ENCODE results near the gene TTC21A.
"Not testable (repeated sequence)": the region's sequence is repeated elsewhere in the genome, so short reads cannot be mapped to it uniquely, and the experiment has no call there.

Gene TTC21A, protein sequence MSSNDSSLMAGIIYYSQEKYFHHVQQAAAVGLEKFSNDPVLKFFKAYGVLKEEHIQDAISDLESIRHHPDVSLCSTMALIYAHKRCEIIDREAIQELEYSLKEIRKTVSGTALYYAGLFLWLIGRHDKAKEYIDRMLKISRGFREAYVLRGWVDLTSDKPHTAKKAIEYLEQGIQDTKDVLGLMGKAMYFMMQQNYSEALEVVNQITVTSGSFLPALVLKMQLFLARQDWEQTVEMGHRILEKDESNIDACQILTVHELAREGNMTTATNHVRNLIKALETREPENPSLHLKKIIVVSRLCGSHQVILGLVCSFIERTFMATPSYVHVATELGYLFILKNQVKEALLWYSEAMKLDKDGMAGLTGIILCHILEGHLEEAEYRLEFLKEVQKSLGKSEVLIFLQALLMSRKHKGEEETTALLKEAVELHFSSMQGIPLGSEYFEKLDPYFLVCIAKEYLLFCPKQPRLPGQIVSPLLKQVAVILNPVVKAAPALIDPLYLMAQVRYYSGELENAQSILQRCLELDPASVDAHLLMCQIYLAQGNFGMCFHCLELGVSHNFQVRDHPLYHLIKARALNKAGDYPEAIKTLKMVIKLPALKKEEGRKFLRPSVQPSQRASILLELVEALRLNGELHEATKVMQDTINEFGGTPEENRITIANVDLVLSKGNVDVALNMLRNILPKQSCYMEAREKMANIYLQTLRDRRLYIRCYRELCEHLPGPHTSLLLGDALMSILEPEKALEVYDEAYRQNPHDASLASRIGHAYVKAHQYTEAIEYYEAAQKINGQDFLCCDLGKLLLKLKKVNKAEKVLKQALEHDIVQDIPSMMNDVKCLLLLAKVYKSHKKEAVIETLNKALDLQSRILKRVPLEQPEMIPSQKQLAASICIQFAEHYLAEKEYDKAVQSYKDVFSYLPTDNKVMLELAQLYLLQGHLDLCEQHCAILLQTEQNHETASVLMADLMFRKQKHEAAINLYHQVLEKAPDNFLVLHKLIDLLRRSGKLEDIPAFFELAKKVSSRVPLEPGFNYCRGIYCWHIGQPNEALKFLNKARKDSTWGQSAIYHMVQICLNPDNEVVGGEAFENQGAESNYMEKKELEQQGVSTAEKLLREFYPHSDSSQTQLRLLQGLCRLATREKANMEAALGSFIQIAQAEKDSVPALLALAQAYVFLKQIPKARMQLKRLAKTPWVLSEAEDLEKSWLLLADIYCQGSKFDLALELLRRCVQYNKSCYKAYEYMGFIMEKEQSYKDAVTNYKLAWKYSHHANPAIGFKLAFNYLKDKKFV (N-terminal part only)

GRCh38 chr3:39107388-39108199 is at the start of gene TTC21A, which contains the start of gene GORASP1:
TSS of gene TTC21A (plus strand) at chr3:39107680. CDS start at chr3:39107838, 158 bp downstream.
TSS of gene GORASP1 (minus strand) at chr3:39107627. CDS start at chr3:39107541, 86 bp downstream.
- TF ChIP-seq TSHZ2 (CRISPR knock-in tag; IDR thresholded peaks at IDR 0.05) = 0 out of 2 replicates have a peak, but pooled peaks have one; percentile 43
- no peak for TF ChIP-seq ZFP3 (CRISPR knock-in tag; IDR thresholded peaks at IDR 0.05)
- ATAC-seq = peak; percentile 86

DNA sequence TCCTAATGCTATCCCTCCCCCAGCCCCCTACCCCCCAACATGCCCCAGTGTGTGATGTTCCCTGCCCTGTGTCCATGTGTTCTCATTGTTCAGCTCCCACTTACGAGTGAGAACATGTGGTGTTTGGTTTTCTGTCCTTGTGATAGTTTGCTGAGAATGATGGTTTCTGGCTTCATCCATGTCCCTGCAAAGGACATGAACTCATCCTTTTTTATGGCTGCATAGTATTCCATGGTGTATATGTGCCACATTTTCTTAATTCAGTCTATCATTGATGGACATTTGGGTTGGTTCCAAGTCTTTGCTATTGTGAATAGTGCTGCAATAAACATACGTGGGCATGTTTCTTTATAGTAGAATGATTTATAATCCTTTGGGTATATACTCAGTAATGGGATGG is 46.3 kb upstream of the TTC21A start:
- not testable (repeated sequence) for ATAC-seq

GRCh38 chr3:39062180-39062579 is 45.3 kb upstream of the TTC21A start:
- no peak for ATAC-seq
- no peak for TF ChIP-seq GLIS3 (CRISPR knock-in tag; IDR thresholded peaks at IDR 0.05)
- TF ChIP-seq CSDC2 (CRISPR knock-in tag; IDR thresholded peaks at IDR 0.05) = no peak
- TF ChIP-seq ZNF565 (CRISPR knock-in tag; conservative IDR thresholded peaks at IDR 0.05; ENCODE audit: low read depth) = no peak
- TF ChIP-seq ARNTL (CRISPR knock-in tag; IDR thresholded peaks at IDR 0.05; ENCODE audit: borderline replicate concordance, low read depth) = no peak
- no peak for TF ChIP-seq ISL1 (CRISPR knock-in tag; IDR thresholded peaks at IDR 0.05)
- no peak for TF ChIP-seq SNAI2 (CRISPR knock-in tag; IDR thresholded peaks at IDR 0.05)
- TF ChIP-seq, protein P1, sequence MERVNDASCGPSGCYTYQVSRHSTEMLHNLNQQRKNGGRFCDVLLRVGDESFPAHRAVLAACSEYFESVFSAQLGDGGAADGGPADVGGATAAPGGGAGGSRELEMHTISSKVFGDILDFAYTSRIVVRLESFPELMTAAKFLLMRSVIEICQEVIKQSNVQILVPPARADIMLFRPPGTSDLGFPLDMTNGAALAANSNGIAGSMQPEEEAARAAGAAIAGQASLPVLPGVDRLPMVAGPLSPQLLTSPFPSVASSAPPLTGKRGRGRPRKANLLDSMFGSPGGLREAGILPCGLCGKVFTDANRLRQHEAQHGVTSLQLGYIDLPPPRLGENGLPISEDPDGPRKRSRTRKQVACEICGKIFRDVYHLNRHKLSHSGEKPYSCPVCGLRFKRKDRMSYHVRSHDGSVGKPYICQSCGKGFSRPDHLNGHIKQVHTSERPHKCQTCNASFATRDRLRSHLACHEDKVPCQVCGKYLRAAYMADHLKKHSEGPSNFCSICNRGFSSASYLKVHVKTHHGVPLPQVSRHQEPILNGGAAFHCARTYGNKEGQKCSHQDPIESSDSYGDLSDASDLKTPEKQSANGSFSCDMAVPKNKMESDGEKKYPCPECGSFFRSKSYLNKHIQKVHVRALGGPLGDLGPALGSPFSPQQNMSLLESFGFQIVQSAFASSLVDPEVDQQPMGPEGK (CRISPR knock-in tag; IDR thresholded peaks at IDR 0.05; ENCODE audit: borderline replicate concordance) = no peak
- TF ChIP-seq TOX (CRISPR knock-in tag; IDR thresholded peaks at IDR 0.05; ENCODE audit: borderline replicate concordance) = no peak

- TF ChIP-seq BACH2 (CRISPR knock-in tag; IDR thresholded peaks at IDR 0.05; ENCODE audit: borderline replicate concordance) (no peak), ZNF8 (CRISPR knock-in tag; IDR thresholded peaks at IDR 0.05) (no peak), ISL1 (CRISPR knock-in tag; IDR thresholded peaks at IDR 0.05) (no peak), CSDC2 (CRISPR knock-in tag; IDR thresholded peaks at IDR 0.05) (no peak), ZFP3 (CRISPR knock-in tag; IDR thresholded peaks at IDR 0.05) (no peak)
- ATAC-seq = no peak
Measured at GRCh38 chr3:39063143-39063542, 44.3 kb upstream of the TTC21A start.

DNA sequence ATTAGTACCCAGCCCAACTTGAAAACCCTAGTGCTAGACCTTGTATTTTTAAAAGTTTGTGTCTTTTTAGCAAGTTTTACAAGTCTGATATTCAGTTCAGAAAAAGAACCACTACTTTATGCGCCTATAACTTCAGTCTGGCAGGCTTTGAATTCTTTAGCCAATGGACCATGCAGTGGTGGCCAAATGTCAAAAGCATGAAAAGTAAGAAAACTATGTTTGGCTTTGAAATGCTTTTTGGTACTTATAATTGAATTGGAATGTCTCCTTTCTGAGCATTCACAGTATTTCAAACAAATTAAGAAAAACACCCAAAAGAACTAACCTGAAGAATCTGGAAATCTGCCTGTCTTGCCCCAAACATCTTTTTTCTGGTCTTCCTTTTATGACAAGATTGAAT is 42.8 kb upstream of the TTC21A start:
- no peak; the same call in 2 of the 3 replicates for ATAC-seq
- TF ChIP-seq CSDC2 (CRISPR knock-in tag; IDR thresholded peaks at IDR 0.05) = no peak

GRCh38 chr3:39065197-39065596 is 42.3 kb upstream of the TTC21A start:
- peak; percentile 97 for ATAC-seq
- TF ChIP-seq ARNTL (CRISPR knock-in tag; IDR thresholded peaks at IDR 0.05; ENCODE audit: borderline replicate concordance, low read depth) = no peak
- TF ChIP-seq, protein P2, sequence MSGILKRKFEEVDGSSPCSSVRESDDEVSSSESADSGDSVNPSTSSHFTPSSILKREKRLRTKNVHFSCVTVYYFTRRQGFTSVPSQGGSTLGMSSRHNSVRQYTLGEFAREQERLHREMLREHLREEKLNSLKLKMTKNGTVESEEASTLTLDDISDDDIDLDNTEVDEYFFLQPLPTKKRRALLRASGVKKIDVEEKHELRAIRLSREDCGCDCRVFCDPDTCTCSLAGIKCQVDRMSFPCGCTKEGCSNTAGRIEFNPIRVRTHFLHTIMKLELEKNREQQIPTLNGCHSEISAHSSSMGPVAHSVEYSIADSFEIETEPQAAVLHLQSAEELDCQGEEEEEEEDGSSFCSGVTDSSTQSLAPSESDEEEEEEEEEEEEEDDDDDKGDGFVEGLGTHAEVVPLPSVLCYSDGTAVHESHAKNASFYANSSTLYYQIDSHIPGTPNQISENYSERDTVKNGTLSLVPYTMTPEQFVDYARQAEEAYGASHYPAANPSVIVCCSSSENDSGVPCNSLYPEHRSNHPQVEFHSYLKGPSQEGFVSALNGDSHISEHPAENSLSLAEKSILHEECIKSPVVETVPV (CRISPR knock-in tag; IDR thresholded peaks at IDR 0.05) = no peak
- TF ChIP-seq ZFP30 (CRISPR knock-in tag; IDR thresholded peaks at IDR 0.05) = no peak
- TF ChIP-seq ZFP3 (CRISPR knock-in tag; IDR thresholded peaks at IDR 0.05) = no peak
- no peak for TF ChIP-seq SNAI2 (CRISPR knock-in tag; IDR thresholded peaks at IDR 0.05)
- TF ChIP-seq ESRRG (CRISPR knock-in tag; IDR thresholded peaks at IDR 0.05) = no peak
- no peak for TF ChIP-seq ZC3H10 (CRISPR knock-in tag; IDR thresholded peaks at IDR 0.05)
- no peak for TF ChIP-seq POU6F1 (CRISPR knock-in tag; IDR thresholded peaks at IDR 0.05; ENCODE audit: borderline replicate concordance, low read depth)
- no peak for TF ChIP-seq PPARA (CRISPR knock-in tag; IDR thresholded peaks at IDR 0.05; ENCODE audit: borderline replicate concordance)
- no peak for TF ChIP-seq RARB (CRISPR knock-in tag; IDR thresholded peaks at IDR 0.05)
- TF ChIP-seq ZNF8 (CRISPR knock-in tag; IDR thresholded peaks at IDR 0.05) = no peak
- TF ChIP-seq OSR1 (CRISPR knock-in tag; IDR thresholded peaks at IDR 0.05) = no peak
- TF ChIP-seq CSDC2 (CRISPR knock-in tag; IDR thresholded peaks at IDR 0.05) = no peak
- no peak for TF ChIP-seq TCF4 (CRISPR knock-in tag; IDR thresholded peaks at IDR 0.05; ENCODE audit: borderline replicate concordance)

All from SK-N-SH treated with all-trans-retinoic acid at 6 μM for 48 hours (cell line).